Activated CD8-positive, alpha-beta T cell treated with anti-CD3 and anti-CD28 coated beads, Interleukin-2, amount 10 ng/mL, durations not matched to agents 7 days and 5 days (primary cell): ENCODE results near the gene ANKRA2. TPM values are rescaled to one million over a fixed set of nuclear protein-coding genes. Genes with fewer than 3 reads are reported as not detected.

Source experiments
- ATAC-seq: fragments of 150-1000 bp; cut with Tn5 transposase; one replicate; pipeline ENCODE4 v1.10.0; 2021; ENCODE audit warnings: moderate library complexity
- CTCF ChIA-PET: fragments of 350-600 bp; sonication (Branson Sonifier 250); formaldehyde crosslinking; loops from one replicate; lab custom pipeline; 2021; ENCODE audit warnings: antibody characterized with exemption; lab: Charles Lee
- POLR2A ChIA-PET: fragments of 350-600 bp; sonication (Branson Sonifier 250); formaldehyde crosslinking; loops from one replicate; lab custom pipeline; 2021; ENCODE audit warnings: antibody characterized with exemption; lab: Charles Lee
- DNase-seq: peaks from one replicate; pipeline ENCODE4 v3.0.0-alpha.2; 2020
- H3K27ac Mint-ChIP-seq: one replicate; pipeline ENCODE4 v1.8.0; 2021; ENCODE audit warnings: mild to moderate bottlenecking, mixed read lengths
- H3K27me3 Mint-ChIP-seq: one replicate; pipeline ENCODE4 v1.8.0; 2021; ENCODE audit warnings: low read depth, mixed read lengths
- H3K36me3 Mint-ChIP-seq: one replicate; pipeline ENCODE4 v1.8.0; 2021; ENCODE audit warnings: low read depth, mixed read lengths
- H3K4me1 Mint-ChIP-seq: one replicate; pipeline ENCODE4 v1.8.0; 2021; ENCODE audit warnings: low read depth, mixed read lengths
- H3K4me3 Mint-ChIP-seq: one replicate; pipeline ENCODE4 v1.8.0; 2021; ENCODE audit warnings: mild to moderate bottlenecking, mixed read lengths
- H3K9me3 Mint-ChIP-seq: one replicate; pipeline ENCODE4 v1.8.0; 2022; ENCODE audit warnings: mixed read lengths; ENCODE audit not compliant: insufficient read depth
- total RNA-seq, 2 experiments: library from RNA; stranded (reverse); gene quantifications; one replicate each; pipeline ENCODE4 v1.2.3, GENCODE V29; 2021

The ANKRA2 gene
- total RNA-seq, 2 experiments from 2014 or later, result 12.4 to 13.4 TPM

- H3K27me3 Mint-ChIP-seq, result peaks cover 2% of the 10 kb centered on the region
- no peaks in the 10 kb centered on the region for H3K4me1 Mint-ChIP-seq
Measured at GRCh38 chr5:73591698-73592501, 26.5 kb upstream of the ANKRA2 start.

GRCh38 chr5:73591102-73591695 is 25.8 kb upstream of the ANKRA2 start:
- POLR2A ChIA-PET, result no interaction called here

More at GRCh38 chr5:73591698-73592501, 26.5 kb upstream of the ANKRA2 start:
- Mint-ChIP-seq H3K36me3 (no peaks in the 10 kb centered on the region), H3K27ac (no peak overlapping the region), H3K9me3 (no peaks in the 10 kb centered on the region), H3K4me3 (no peak overlapping the region)
- POLR2A ChIA-PET, result no interaction called here
- DNase-seq (no peak), ATAC-seq (no peak)
- CTCF ChIA-PET, result interaction anchor here (0.7 to 7.9 kb wide), 25 partner anchors 8 to 343 kb away, joined by 3 to 138 read pairs (median 4); partner anchors contain the start of genes ANKRA2, ARHGEF28 and UTP15

GRCh38 chr5:73587923-73588322 is 22.5 kb upstream of the ANKRA2 start:
- Mint-ChIP-seq H3K4me1 (no peaks in the 10 kb centered on the region), H3K4me3 (no peak overlapping the region), H3K36me3 (no peaks in the 10 kb centered on the region), H3K9me3 (no peaks in the 10 kb centered on the region), H3K27ac (no peak overlapping the region), H3K27me3 (peaks cover 2% of the 10 kb centered on the region)
- no peak for ATAC-seq
- ChIA-PET CTCF (interaction anchor here (7.9 kb wide), 1 partner anchor 205 kb away, joined by 138 read pairs; no protein-coding TSS in a partner anchor), POLR2A (no interaction called here)
- no peak for DNase-seq

More at GRCh38 chr5:73591102-73591695, 25.8 kb upstream of the ANKRA2 start:
- CTCF ChIA-PET, result interaction anchor here (0.6 to 7.9 kb wide), 33 partner anchors 9 to 436 kb away, joined by 3 to 138 read pairs (median 3); partner anchors contain the start of genes ANKRA2, ARHGEF28 and UTP15
- ATAC-seq (peak; percentile 71), DNase-seq (peak; percentile 75)
- no peaks in the 10 kb centered on the region for H3K36me3 Mint-ChIP-seq
- H3K4me1 Mint-ChIP-seq, result no peaks in the 10 kb centered on the region
- no peak overlapping the region for H3K4me3 Mint-ChIP-seq
- peaks cover 2% of the 10 kb centered on the region for H3K27me3 Mint-ChIP-seq
- no peaks in the 10 kb centered on the region for H3K9me3 Mint-ChIP-seq
- H3K27ac Mint-ChIP-seq, result no peak overlapping the region

GRCh38 chr5:73582285-73583145 is 17.1 kb upstream of the ANKRA2 start:
- Mint-ChIP-seq H3K36me3 (peaks cover 23% of the 10 kb centered on the region), H3K4me1 (no peaks in the 10 kb centered on the region), H3K27ac (no peak overlapping the region), H3K27me3 (no peaks in the 10 kb centered on the region), H3K4me3 (no peak overlapping the region), H3K9me3 (no peaks in the 10 kb centered on the region)
- DNase-seq (no peak), ATAC-seq (no peak)
- POLR2A ChIA-PET, result no interaction called here
- CTCF ChIA-PET, result interaction anchor here (0.9 to 1.3 kb wide), 2 partner anchors 7 to 9 kb away, joined by 3 to 9 read pairs; no protein-coding TSS in a partner anchor

- Mint-ChIP-seq H3K27ac (peak overlapping the region; percentile 99), H3K4me1 (peaks cover 35% of the 10 kb centered on the region), H3K9me3 (no peaks in the 10 kb centered on the region), H3K36me3 (peaks cover 23% of the 10 kb centered on the region), H3K27me3 (no peaks in the 10 kb centered on the region), H3K4me3 (peak overlapping the region; percentile 91)
- DNase-seq (no peak), ATAC-seq (no peak)
- POLR2A ChIA-PET, result interaction anchor here (0.8 to 2.7 kb wide), 3 partner anchors 14 to 67 kb away, joined by 3 to 20 read pairs (median 5); partner anchors contain the start of gene BTF3
- CTCF ChIA-PET, result interaction anchor here (1.7 to 3.3 kb wide), 2 partner anchors 25 to 29 kb away, joined by 6 to 14 read pairs; no protein-coding TSS in a partner anchor
Measured at GRCh38 chr5:73565969-73566547, 619 bp upstream of the ANKRA2 start.

GRCh38 chr5:73564675-73565074 is 764 bp downstream of the ANKRA2 start:
- H3K27me3 Mint-ChIP-seq, result no peaks in the 10 kb centered on the region
- DNase-seq, result peak; percentile 30
- POLR2A ChIA-PET, result interaction anchor here (0.9 to 2.7 kb wide), 4 partner anchors 12 to 66 kb away, joined by 3 to 20 read pairs (median 4); partner anchors contain the start of gene BTF3
- no peaks in the 10 kb centered on the region for H3K9me3 Mint-ChIP-seq
- no peak for ATAC-seq
- H3K4me1 Mint-ChIP-seq, result peaks cover 41% of the 10 kb centered on the region
- H3K27ac Mint-ChIP-seq, result peak overlapping the region; percentile 99
- H3K36me3 Mint-ChIP-seq, result peaks cover 19% of the 10 kb centered on the region
- peak overlapping the region; percentile 91 for H3K4me3 Mint-ChIP-seq
- CTCF ChIA-PET, result interaction anchor here (0.9 to 3.3 kb wide), 7 partner anchors 9 to 66 kb away, joined by 3 to 14 read pairs (median 4); partner anchors contain the start of gene BTF3

GRCh38 chr5:73564018-73564417 is 1.4 kb downstream of the ANKRA2 start:
- Mint-ChIP-seq H3K27me3 (no peaks in the 10 kb centered on the region), H3K4me3 (peak overlapping the region; percentile 91), H3K9me3 (no peaks in the 10 kb centered on the region), H3K4me1 (peaks cover 41% of the 10 kb centered on the region), H3K36me3 (peaks cover 19% of the 10 kb centered on the region), H3K27ac (peak overlapping the region; percentile 57)
- ChIA-PET CTCF (interaction anchor here (1.0 to 3.3 kb wide), 5 partner anchors 8 to 66 kb away, joined by 3 to 14 read pairs (median 4); partner anchors contain the start of gene BTF3), POLR2A (interaction anchor here (1.4 to 2.7 kb wide), 2 partner anchors 13 to 65 kb away, joined by 4 to 20 read pairs; partner anchors contain the start of gene BTF3)
- DNase-seq, result no peak
- no peak for ATAC-seq

- no peaks in the 10 kb centered on the region for H3K27me3 Mint-ChIP-seq
- H3K27ac Mint-ChIP-seq, result no peak overlapping the region
- peaks cover 17% of the 10 kb centered on the region for H3K4me1 Mint-ChIP-seq
- DNase-seq (no peak), ATAC-seq (no peak)
- ChIA-PET POLR2A (no interaction called here), CTCF (interaction anchor here (0.8 to 3.2 kb wide), 3 partner anchors 11 to 32 kb away, joined by 3 to 9 read pairs (median 5); no protein-coding TSS in a partner anchor)
- peaks cover 19% of the 10 kb centered on the region for H3K36me3 Mint-ChIP-seq
- no peak overlapping the region for H3K4me3 Mint-ChIP-seq
- H3K9me3 Mint-ChIP-seq, result no peaks in the 10 kb centered on the region
Measured at GRCh38 chr5:73558950-73559349, 6.5 kb downstream of the ANKRA2 start.

GRCh38 chr5:73552642-73553041 is 12.8 kb downstream of the ANKRA2 start:
- POLR2A ChIA-PET, result no interaction called here
- no peaks in the 10 kb centered on the region for H3K4me1 Mint-ChIP-seq
- no peak overlapping the region for H3K4me3 Mint-ChIP-seq
- H3K9me3 Mint-ChIP-seq, result no peaks in the 10 kb centered on the region
- ATAC-seq, result no peak
- peaks cover 3% of the 10 kb centered on the region for H3K27me3 Mint-ChIP-seq
- peaks cover 7% of the 10 kb centered on the region for H3K36me3 Mint-ChIP-seq
- no peak for DNase-seq
- CTCF ChIA-PET, result interaction anchor here (1.1 kb wide), 1 partner anchor 15 kb away, joined by 4 read pairs; no protein-coding TSS in a partner anchor
- H3K27ac Mint-ChIP-seq, result no peak overlapping the region

GRCh38 chr5:73550016-73550415 is 15.4 kb downstream of the ANKRA2 start:
- Mint-ChIP-seq H3K27ac (no peak overlapping the region), H3K36me3 (peaks cover 7% of the 10 kb centered on the region), H3K4me3 (no peak overlapping the region), H3K9me3 (no peaks in the 10 kb centered on the region), H3K27me3 (peaks cover 8% of the 10 kb centered on the region), H3K4me1 (no peaks in the 10 kb centered on the region)
- no peak for ATAC-seq
- ChIA-PET CTCF (interaction anchor here (1.3 kb wide), 1 partner anchor 13 kb away, joined by 3 read pairs; no protein-coding TSS in a partner anchor), POLR2A (no interaction called here)
- no peak for DNase-seq
